Body of pancreas (tissue), 4 donors: Measurements from ENCODE around the gene IRS1. TPM values are rescaled to one million over a fixed set of nuclear protein-coding genes. Genes with fewer than 3 reads are reported as not detected.

Source experiments
- ATAC-seq: fragments of 150-250 bp; one replicate; pipeline ENCODE4 v1.9.1; 2016
- DNase-seq, 4 donors: peaks; one replicate each; pipeline ENCODE4 v3.0.0-alpha.2; 2019
- H3K27ac ChIP-seq, 4 donors: fragments of 200-600 bp; sonication (generic); 1 replicate in 3 of 4; 2 replicates in 1 of 4; pipeline versions ENCODE4 v1.5.1 to v1.6.1; 2016 to 2019; ENCODE audit warnings: mild to moderate bottlenecking in 1 of 4, mixed read lengths in 1 of 4, moderate library complexity in 1 of 4
- H3K27me3 ChIP-seq, 2 donors: fragments of 200-600 bp; sonication (generic); one replicate each; pipeline ENCODE4 v1.6.0; 2016; ENCODE audit warnings: mild to moderate bottlenecking in 1 of 2
- H3K36me3 ChIP-seq, 2 donors: fragments of 200-600 bp; sonication (generic); replicated peaks in 1 of 2; 2 replicates each; pipeline ENCODE4 v1.5.1; 2016; ENCODE audit warnings: low read depth in 2 of 2; ENCODE audit not compliant: insufficient read depth in 1 of 2
- H3K4me1 ChIP-seq: fragments of 200-600 bp; sonication (generic); one replicate; pipeline ENCODE4 v1.6.0; 2016
- H3K4me3 ChIP-seq, 2 donors: fragments of 200-600 bp; sonication (generic); 1 replicate in 1 of 2; 2 replicates in 1 of 2; pipeline ENCODE4 v1.5.1; 2016 to 2019
- H3K9me3 ChIP-seq, 3 donors: fragments of 200-600 bp; sonication (generic); 1 replicate in 2 of 3; 2 replicates in 1 of 3; pipeline ENCODE4 v1.5.1; 2016
- POLR2A ChIP-seq, 3 donors: fragments of 450-650 bp; IDR thresholded peaks; one replicate each; pipeline ENCODE4 v1.6.1; 2016; ENCODE audit warnings: antibody characterized with exemption in 3 of 3, mild to moderate bottlenecking in 2 of 3
- WGBS, 2 donors: methylation state at CpG; one replicate each; pipeline ENCODE4 v1.1.5; 2017; 5-methylcytosine and 5-hydroxymethylcytosine counted together
- intact Hi-C: fragments of 100-400 bp; cut with DNase I; formaldehyde crosslinking; loops from one replicate; pipeline ENCODE4 v1.15.1; 2023
- total RNA-seq, 2 donors: library from RNA; depleted of rRNA; stranded (reverse); fragments of >200 nt; gene quantifications; one replicate each; pipeline ENCODE4 v1.1.0, GENCODE V29; 2016
- TF ChIP-seq, protein P1 (sequence below), 7 experiments: fragments of 450-650 bp in 4 of 7; fragments of 200-600 bp in 3 of 7; sonication (generic) in 3 of 7; IDR thresholded peaks; one replicate each; pipeline ENCODE4 v1.5.1; 2016 to 2019; ENCODE audit warnings: antibody characterized with exemption in 7 of 7

IRS1 gene
- total RNA-seq, 2 donors from 2014 or later = 8.2 to 9.6 TPM

DNA sequence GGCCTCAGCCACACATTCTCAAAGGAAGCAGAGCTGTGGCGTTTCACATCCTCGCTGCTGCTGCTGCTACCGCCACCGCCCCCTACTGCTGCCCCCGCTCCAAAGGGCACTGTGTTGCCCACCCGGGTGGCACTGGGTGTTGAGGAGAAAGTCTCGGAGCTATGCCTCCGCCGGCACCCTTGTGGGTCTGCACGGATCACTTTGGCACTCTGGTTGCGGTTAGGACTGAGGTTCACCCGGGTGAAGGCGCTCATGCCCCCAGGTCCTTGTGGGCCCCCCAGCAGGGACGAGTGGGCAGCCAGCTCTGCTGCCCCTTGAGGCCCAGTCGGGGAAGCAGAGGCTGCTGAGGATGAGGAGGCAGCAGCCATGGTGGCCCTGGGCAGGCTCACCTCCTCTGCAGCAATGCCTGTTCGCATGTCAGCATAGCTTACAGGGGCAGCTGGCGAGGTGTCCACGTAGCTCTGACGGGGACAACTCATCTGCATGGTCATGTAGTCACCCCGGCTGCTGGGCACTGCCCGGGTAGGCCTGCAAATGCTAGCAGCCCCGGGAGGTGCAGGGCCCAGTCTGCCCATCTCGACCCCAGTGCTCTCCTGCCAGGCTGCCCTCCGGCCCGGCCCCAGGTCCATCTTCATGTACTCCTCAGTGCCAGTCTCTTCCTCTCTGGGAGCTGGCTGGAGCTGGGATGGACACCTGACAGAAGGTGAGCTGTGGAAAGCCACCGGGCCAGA, 4.2 kb downstream of the IRS1 start:
- H3K36me3 ChIP-seq = no peaks in the 10 kb centered on the region
- intact Hi-C loops = no loop called here
- H3K9me3 ChIP-seq = no peaks in the 10 kb centered on the region
- H3K27me3 ChIP-seq = no peaks in the 10 kb centered on the region
- WGBS, 2 donors = 77 to 94% methylated on average over 6 to 26 of the region's 26 CpGs
- TF ChIP-seq, protein P1, sequence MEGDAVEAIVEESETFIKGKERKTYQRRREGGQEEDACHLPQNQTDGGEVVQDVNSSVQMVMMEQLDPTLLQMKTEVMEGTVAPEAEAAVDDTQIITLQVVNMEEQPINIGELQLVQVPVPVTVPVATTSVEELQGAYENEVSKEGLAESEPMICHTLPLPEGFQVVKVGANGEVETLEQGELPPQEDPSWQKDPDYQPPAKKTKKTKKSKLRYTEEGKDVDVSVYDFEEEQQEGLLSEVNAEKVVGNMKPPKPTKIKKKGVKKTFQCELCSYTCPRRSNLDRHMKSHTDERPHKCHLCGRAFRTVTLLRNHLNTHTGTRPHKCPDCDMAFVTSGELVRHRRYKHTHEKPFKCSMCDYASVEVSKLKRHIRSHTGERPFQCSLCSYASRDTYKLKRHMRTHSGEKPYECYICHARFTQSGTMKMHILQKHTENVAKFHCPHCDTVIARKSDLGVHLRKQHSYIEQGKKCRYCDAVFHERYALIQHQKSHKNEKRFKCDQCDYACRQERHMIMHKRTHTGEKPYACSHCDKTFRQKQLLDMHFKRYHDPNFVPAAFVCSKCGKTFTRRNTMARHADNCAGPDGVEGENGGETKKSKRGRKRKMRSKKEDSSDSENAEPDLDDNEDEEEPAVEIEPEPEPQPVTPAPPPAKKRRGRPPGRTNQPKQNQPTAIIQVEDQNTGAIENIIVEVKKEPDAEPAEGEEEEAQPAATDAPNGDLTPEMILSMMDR (IDR thresholded peaks at IDR 0.05) = no peak
- no peak for TF ChIP-seq POLR2A (IDR thresholded peaks at IDR 0.05)
- H3K27ac ChIP-seq = peak overlapping the region; percentile 29 to 61 (median 42)
- DNase-seq (peak in 3 of 4 donors; percentile 18 to 30 (median 18)), ATAC-seq (no peak)
- peaks cover 78% of the 10 kb centered on the region for H3K4me1 ChIP-seq
- H3K4me3 ChIP-seq = no peak overlapping the region

DNA sequence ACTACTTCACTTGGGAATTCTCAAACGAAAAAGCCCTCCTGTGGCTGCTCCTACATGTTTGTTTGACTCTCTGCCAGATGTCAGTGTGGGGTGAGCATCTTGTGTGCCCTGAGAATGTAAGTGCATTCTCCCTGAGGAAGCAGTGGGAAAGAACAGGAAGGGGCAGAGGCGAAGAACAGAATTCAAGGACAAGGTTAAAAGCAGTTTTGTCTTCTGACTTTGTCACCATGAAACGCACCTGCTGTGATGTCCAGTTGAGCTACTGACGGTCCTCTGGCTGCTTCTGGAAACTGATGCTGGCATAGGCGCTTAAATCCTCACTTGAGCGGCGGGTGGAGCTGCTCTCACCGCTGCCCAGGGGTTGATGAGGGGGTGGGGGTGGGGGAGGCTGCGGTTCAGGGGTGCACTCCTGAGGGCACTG, 4.9 kb downstream of the IRS1 start:
- WGBS, 2 donors = 34 to 45% methylated on average over 8 to 9 of the region's 9 CpGs
- no peak overlapping the region for H3K4me3 ChIP-seq
- peaks cover 82% of the 10 kb centered on the region for H3K4me1 ChIP-seq
- DNase-seq (peak in 2 of 4 donors; percentile 13 to 18), ATAC-seq (no peak)
- TF ChIP-seq, protein P1 (IDR thresholded peaks at IDR 0.05) = no peak
- no peak for TF ChIP-seq POLR2A (IDR thresholded peaks at IDR 0.05)
- no peaks in the 10 kb centered on the region for H3K9me3 ChIP-seq
- H3K36me3 ChIP-seq = no peaks in the 10 kb centered on the region
- H3K27me3 ChIP-seq = no peaks in the 10 kb centered on the region
- H3K27ac ChIP-seq = peak overlapping the region; percentile 29 to 61 (median 47)
- intact Hi-C loops = no loop called here

DNA sequence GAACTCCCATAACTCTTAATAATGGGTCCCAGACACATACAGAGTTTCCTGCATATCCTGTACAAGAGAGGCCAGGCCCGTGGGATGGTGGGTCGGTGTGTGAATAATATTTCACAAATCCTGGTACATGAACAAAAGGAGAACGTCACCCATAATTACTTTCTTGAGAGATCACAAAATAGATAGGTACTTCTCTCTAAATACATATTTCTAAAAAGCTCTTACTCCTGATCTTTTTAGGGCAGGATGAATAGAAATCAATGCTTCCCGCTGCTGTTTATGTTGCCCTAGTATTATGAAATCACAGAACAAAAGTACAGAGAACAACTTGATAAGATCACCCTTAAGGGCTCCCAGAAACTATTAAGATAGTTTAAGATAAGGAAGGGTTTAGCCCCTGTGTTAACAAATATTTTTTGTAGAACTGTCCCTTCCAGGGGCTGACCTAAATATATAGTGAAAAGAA, 5.4 kb downstream of the IRS1 start:
- Histone ChIP-seq H3K9me3 (no peaks in the 10 kb centered on the region), H3K36me3 (no peaks in the 10 kb centered on the region), H3K4me1 (peaks cover 87% of the 10 kb centered on the region), H3K4me3 (no peak overlapping the region), H3K27ac (peak overlapping the region in 3 of 4 donors; percentile 41 to 61 (median 53)), H3K27me3 (no peaks in the 10 kb centered on the region)
- DNase-seq (no peak), ATAC-seq (no peak)
- intact Hi-C loops = no loop called here
- TF ChIP-seq POLR2A (IDR thresholded peaks at IDR 0.05) = peak in 1 of 3 donors; percentile 14
- TF ChIP-seq, protein P1 (IDR thresholded peaks at IDR 0.05) = no peak
- WGBS, 2 donors = 9 to 23% methylated on average over 4 of the region's 4 CpGs

DNA sequence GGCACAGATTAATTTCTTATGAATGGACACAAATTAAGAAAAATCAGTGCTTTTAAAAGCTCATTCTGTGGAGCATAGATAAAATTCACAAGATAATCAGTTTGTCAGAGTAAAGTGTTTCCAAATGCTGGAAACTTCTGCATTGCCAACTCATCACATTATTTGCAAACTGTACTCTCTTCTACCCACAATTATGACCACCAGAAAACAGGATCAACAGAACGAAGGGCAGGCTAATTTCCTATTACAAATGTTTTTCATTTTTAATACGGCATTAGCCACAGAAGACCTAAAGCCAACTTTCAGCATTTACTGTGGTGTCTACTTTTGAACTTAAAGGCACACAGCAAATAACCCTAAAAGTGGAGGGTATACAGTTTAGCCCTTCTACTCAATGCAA, 6.0 kb downstream of the IRS1 start:
- TF ChIP-seq POLR2A (IDR thresholded peaks at IDR 0.05) = no peak
- TF ChIP-seq, protein P1 (IDR thresholded peaks at IDR 0.05) = no peak
- Histone ChIP-seq H3K4me3 (no peak overlapping the region), H3K27ac (peak overlapping the region in 3 of 4 donors; percentile 41 to 61 (median 53)), H3K27me3 (no peaks in the 10 kb centered on the region), H3K4me1 (peaks cover 89% of the 10 kb centered on the region), H3K9me3 (no peaks in the 10 kb centered on the region), H3K36me3 (no peaks in the 10 kb centered on the region)
- 14 to 22% methylated on average over 2 of the region's 2 CpGs for WGBS, 2 donors
- ATAC-seq (no peak), DNase-seq (no peak)
- intact Hi-C loops = no loop called here
